HG03521 (cell line): ENCODE measurements around the gene NEU1.
"Not testable (repeated sequence)": the region's sequence is repeated elsewhere in the genome, so short reads cannot be mapped to it uniquely, and the experiment has no call there.

Source experiments
- ATAC-seq: cut with Tn5 transposase; IDR thresholded peaks from one replicate; pipeline ENCODE4 v1.9.1; 2021; ENCODE audit warnings: mild to moderate bottlenecking, moderate library complexity; ENCODE audit not compliant: unreplicated experiment

NEU1 gene

DNA sequence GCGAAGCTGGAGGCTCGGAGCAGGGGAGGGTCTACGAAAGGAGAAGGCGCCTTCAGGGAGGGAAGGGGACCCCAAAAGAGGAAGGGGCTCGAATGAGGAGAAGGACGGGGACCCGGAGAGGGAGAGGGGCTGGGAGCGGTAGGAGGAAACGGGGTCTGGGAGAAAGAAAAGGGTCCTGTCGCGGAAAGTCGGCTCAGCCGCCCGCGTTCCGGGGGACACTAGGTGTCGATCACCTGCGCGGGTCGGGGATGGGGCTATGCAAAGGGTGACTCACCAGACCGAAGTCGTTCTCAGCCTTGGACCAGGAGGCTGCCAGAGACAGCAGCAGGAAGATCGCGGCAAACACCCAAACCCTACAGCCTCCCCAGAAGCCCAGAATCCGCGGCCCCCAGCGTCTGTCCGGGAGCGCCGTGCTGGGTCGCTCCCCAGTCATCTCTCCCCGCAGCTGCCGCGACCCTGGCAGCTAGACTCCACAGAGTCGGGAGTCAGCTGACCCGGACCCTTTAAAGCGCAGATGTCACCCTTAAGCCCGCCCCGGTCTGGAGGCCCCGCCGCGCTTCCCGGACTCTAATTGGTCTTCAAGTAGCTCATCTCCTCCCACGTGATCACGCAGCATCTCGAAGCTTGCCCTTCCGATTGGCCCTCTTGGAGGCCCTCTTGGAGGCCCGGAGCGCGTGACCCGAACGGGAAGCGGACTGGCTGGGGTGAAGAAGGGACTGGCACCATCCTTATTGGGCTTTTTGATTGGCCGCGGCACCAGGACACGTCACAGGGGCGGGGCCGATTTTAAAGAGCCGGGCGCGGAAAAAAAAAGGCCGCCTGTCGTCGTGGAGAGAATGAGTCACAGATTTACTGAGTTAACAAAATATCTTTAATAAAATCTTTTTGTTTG is at the start of gene NEU1:
Gene NEU1, minus strand, starts transcription at position 478 of the 892 bp plus-strand sequence. Its CDS starts 45 bp downstream, at position 433.
- peak; percentile 90 for ATAC-seq

DNA sequence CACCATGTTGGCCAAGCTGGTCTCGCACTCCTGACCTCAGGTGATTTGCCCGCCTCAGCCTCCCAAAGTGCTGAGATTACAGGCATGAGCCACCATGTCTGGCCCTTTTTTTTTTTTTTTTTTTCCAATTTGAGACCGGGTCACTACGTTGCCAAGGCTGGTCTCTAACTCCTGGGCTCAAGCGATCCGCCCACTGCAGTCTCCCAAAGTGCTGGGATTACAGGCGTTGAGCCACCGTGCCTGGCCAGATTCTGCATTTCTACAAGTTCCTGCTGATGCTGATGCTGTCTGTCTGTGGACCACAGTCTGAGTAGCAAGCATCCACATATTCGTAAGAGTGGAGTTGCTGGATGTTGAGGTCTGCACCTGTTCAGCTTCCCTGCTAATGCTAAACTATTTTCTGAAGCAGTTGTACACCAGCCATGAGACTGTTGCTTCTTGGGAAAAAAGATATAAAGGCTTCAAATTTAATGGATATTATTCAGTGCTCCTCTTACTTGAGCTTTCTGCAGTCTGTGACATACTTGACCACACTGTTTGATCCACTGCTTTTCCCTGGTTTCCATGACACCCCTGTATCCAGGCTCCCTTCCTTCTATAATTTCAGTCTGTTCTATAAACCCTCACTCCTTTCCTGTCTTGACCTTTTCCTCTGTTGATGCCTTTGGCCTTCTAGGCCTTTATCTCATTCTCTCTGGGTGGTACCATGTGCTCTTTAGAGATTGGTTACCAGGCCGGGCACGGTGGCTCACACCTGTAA is 49.4 kb upstream of the NEU1 start:
- no peak for ATAC-seq

DNA sequence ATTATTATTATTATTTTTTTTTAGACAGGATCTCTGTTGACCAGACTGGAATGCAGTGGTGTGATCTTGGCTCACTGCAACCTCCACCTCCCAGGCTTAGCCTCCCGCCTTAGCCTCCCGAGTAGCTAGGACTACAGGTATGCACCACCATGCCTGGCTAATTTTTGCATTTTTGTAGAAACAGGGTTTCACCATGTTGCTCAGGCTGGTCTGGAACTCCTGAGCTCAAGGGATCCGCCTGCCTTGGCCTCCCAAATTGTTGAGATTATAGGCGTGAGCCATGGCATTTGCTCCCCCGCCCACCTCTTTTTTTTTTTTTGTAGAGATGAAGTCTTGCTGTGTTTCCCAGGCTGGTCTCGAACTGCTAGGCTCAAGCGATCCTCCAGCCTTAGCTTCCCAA is 46.7 kb upstream of the NEU1 start:
- ATAC-seq, result not testable (repeated sequence)

DNA sequence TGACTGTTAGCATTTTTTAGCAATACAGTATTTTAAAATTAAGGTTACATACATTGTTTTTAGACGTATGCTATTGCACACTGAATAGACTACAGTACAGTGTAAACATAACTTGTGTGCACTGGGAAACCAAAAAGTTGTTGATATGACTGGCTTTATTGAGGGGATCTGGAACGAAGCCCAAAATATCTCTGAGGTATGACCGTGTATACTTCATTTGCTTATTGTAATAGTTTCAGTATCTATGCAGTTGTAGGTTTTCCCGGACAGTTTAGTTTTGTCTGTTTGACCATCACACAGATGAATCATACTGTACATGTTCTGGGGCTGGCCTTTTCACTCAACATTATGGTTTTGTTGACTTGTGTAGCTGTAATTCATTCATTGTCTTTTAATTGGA is 46.2 kb upstream of the NEU1 start:
- peak; percentile 80 for ATAC-seq

DNA sequence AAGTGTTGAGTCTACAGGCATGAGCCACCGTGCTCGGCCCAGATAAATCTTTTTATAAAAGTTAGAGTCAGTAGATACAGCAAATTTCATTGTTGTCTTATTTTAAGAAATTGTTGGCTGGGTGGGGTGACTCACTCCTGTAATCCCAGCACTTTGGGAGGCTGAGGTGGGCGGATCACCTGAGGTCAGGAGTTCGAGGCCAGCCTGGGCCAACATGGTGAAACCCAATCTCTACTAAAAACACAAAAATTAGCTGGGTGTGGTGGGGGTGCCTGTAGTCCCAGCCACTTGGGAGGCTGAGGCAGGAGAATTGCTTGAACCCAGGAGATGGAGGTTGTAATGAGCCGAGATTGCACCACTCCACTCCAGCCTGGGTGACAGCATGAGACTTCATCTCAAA is 45.6 kb upstream of the NEU1 start:
- ATAC-seq, result not testable (repeated sequence)

DNA sequence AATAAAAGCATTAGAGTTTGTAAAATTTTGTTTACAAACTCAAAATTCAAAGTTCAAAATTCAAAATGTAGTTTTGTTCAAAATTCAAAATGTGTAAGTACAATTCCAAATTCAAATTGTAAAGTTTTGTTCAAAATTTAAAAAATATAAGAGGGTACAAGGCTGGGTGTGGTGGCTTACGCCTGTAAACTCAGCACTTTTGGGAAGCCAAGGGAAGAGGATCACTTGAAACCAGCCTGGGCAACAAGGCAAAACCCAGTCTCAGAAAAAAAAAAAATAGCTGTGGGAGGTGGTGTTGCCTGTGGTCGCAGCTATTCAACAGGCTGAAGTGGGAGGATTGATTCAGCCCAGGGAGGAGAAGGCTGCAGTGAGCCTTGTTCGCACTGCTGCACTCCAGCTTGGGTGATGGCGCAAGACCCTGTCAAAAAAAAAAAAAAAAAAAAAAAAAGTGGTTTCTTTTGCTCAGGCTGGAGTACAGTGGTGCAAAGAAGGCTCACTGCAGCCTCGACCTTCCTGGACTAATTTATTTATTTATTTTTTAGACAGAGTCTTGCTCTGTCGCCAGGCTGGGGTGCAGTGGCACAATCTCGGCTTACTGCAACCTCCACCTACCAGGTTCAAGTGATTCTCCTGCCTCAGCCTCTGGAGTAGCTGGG is 44.7 kb upstream of the NEU1 start:
- no peak for ATAC-seq

DNA sequence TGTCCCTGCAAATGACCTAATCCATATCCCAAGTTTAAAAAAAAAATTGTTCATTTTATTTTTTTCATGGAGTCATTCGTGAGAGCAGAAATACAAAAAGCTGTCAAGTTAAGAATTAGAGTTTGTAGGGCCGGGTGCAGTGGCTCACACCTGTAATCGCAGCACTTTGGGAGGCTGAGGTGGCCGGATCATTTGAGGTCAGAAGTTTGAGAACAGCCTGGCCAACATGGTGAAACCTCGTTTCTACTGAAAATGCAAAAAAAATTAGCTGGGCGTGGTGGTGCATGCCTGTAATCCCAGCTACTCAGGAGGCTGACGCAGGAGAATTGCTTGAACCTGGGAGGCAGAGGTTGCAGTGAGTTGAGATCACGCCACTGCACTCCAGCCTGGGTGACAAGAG is 44.1 kb upstream of the NEU1 start:
- not testable (repeated sequence) for ATAC-seq

DNA sequence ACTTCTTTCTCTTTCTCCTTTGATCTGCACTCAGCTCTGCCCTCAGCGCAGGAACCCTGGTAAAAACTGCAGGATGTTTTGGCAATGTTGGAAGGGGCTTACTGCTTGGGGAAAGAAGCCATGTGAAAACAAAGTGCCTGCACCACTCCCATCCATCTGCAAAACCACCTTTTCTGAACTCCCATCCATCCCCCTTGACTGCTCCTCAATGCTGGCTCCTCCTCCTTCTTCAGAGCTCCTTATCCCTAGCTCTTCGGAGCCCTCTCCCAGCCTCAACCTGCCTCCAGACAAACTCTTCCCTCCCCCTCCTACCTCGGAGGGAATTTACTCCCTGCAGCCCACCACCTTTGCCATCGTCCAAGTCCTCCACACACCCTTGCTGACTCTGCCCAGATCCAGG is 43.5 kb upstream of the NEU1 start:
- ATAC-seq, result no peak

DNA sequence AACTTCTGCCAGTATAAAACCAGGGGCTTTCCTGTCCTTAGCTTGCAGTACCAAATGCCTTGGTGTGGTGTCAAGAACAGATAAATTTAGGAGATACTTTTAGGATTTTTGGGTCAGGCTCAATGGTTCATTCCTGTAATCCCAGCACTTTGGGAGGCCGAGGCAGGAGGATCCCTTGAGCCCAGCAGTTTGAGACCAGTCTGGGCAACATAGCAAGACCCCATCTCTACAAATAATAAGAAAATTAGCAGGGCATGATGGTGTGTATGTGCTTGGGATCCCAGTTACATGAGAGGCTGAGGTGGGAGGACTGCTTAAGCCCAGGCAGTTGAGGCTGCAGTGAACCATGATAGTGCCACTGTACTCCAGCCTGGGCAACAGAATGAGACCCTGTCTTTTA is 42.4 kb upstream of the NEU1 start:
- no peak for ATAC-seq

DNA sequence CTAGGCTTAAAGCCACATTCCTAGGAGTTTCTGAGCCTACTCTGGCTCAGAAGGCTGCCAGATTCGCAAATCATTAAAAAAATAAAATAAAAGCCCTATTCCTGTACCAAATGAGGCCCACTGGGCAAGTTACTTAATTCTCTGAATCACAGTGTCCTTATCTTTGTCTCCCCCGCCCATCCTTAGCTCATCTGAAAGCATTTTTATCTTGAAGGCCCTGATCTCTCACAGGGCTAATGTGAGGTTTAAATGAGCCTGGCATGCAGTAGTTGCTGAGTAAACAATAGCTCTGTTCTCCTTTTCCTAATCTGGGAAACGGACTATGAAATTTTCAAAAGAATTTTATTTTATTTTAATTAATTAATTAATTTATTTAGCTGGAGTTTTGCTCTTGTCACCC is 41.3 kb upstream of the NEU1 start:
- no peak for ATAC-seq

DNA sequence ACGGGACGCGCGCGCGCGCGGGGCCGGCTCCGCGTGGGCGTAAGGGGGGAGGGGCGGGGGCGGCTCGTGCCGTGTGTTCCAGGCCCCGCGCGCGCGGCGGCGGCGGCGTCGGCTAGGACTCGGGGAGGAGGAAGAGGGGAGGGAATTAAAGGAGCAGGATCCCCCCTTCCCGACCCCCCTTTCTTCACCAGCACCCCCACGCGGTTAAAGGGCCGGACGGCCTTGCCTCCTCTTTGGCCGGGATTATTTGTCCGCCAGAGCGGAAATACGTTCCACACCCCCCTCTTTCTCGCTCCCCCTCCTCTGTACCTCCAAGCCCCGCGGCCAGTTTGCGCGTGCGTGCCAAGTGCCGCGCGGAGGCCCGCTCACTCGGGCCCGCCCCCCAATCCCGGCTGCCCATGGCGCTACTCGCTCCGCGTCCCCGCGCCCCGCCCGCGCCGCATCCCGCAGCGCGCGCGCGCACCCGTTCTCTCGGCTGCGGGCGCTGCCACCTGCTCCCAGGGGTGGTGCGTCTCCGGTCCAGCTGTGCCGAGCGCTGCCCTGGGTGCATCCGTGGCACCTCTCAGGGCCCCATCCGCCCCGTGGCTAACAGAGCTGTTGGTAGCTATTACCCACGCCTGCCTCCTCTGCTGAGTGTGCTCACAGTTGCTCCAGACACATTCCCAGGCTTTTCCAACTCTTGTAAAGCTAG is 39.5 kb upstream of the NEU1 start, which contains the start of gene ZBTB12:
Gene ZBTB12, minus strand, starts transcription at position 134 of the 691 bp plus-strand sequence. CDS start 781 bp downstream, outside the sequence.
- ATAC-seq, result peak; percentile 56

DNA sequence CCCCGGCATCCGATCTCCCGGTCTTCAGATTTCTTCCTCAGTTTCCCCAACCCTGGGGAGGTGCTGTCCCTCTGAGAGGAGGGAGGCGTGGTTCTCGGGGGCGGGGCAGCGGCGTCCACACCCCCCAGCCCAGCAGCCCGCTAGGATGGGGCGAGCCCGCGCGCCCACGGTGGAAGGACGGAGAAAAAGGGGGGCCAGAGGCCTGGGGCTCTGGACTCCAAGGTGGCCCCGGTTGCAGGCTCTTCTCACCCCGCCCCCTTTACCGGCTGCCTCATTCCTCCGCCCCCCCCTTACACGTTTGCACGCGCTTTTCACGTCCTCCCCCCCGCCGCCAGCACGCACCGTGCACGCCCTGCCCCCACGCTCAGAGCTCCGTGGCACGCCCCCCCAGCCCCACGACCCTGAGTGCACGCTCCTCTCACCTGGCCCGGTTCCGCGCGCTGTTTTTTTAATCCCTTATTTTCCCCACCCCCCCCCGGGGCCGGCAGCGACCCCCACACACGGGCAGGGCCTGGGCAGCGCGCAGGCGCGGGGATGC is 38.9 kb upstream of the NEU1 start:
- ATAC-seq, result no peak

DNA sequence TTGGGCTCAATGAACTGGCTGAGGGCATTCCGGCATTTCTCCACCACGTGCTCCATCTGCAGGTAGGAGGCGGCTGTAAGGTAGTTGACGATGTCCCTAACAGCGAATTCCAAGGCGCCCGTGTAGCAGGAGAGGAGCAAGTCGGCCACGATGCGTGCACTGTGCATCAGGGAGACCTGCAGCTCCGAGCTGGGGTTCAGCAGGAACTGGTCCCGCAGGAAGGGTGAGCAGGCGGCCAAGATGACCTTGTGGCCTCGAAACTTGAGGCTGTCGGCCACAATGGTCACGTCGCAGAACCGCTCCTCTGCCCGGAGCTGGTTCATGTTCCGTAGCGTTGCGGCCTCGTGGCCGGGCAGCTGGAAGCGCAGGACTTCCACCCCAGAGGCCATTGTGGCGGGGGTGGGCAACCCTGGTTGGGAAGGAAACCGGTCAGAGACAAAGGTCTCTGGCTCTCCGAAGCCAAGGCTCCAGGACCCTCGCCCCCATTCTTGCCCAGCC is 38.3 kb upstream of the NEU1 start:
- ATAC-seq, result no peak

DNA sequence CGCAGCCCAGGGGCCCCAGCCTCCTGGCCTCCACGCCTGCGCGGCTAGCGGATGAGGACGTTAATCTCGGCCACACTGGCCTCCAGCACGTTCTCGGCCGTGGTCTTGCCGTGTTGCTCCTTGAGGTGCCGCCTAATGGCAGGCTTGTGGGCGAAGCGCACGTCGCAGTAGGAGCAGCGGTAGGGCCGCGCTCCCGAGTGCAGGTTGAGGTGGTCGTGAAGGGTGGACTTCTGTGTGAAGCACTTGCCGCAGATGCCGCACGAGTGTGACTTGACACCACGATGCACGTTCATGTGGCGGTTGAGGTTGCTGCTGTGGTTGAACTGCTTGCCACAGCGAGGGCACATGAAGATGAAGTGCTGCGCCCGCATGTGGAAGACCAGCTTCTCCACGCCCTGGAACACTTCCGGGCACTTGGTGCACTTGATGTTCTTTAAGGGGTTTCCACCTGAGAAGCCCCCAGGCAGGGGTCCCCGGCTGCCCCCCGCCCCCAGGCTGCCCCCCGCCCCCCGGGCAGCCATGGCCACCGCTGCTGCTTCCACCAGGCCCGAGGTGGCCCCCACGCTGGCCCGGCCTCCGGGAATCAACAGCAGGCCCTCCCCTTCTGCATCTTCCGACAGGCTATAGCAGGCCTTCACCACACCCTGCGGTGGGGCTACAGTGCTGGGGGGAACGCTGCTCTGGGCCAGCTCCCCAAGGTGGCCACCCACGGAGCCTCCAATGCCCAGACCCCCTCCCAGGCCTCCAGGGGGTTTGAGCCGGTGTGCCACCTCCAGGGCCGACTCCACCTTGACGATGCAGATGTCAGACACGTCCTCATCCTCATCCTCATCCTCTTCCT is 37.5 kb upstream of the NEU1 start:
- ATAC-seq, result no peak

DNA sequence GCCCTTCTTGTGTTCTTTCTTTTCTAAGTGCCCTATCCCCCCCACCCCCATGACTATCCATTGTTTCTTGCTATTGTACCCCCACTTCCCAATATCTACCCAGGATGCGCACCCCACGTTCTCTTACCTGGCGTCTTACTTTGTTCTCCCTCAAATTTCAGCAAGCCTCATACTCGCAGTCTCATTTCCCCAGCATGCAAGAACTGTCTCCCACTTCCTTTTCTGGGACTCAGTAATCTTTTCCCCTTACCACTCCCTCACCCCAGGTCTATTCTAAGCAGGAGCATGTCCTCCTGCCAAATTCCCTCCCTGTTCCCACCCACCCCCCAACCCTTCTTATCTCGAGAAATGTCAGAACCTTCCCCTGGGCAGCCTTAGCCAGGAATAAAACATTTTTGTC is 36.6 kb upstream of the NEU1 start:
- no peak for ATAC-seq

DNA sequence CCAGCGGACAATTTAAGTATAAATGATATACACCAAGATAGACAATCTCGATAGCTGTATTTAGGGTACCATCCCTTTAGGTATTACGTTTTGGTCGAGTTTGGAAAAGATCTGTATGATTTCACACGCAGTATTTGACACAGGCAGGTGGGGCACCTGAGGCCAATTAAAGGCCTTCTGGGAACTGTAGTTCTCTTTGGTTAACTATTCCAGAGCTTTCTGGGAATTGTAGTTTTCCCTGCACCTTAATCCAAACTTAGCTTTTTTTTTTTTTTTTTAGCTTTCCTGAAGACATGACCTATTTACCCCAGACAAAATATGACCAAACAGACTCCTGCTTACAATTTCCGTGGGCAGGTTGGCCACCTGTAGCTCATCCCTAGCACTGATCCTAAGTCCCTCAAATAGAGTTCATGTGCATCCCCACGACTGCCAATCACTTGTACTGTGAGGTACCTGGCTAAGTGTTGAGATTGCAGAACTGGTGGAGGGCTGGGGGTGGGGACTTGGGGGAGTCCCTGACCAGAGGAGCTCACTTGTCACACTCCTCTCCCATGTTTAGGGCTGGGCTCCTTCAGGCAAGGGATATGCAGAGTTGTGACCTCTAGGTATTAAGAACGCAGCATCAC is 35.9 kb upstream of the NEU1 start:
- no peak for ATAC-seq

DNA sequence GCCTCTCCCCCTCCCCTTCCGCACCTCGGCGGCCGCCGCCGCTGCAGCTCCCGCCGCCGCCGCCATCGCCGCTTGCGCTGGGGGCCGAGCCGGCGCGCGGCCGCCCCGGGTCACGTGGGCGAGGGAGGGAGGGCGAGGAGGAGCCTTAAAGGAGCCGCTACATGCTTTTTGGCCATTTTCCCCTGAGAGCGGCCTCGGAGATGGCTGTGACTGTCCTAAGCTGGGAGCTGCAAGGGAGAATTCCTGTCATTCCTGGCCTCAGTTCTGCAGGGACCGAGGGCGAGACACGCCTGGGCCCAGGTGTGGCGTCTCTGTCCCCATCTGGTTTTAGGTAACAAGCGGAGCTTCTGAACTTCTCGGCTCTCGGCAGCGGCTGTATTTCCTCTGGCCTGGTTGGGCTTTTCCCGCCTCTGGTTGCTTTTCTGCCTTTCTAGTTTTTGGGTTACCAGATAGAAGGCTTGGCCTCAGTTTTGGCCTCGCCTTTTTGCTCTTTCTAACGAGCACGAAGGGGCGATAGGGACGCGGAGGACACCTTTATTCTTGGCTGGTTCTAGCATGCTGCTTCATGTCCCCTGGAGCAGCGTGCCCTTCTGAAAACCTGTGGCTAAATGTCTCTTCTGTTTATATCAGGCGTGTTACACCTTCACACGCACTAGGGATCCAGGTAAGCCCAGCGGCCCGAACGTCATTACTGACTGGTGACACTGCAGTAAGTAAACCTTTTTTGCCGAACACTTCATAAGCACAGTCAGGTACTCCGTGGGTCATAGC is 35.2 kb upstream of the NEU1 start, which contains the start of gene EHMT2:
Gene EHMT2, minus strand, starts transcription at position 87 of the 771 bp plus-strand sequence. Its CDS starts 21 bp downstream, at position 66.
- peak; percentile 59 for ATAC-seq
